NT2/D1 (cell line): Measurements from ENCODE around the gene FBXL20.

Experiments used
- YY1 ChIP-seq: IDR thresholded peaks from 2 replicates; pipeline ENCODE4 v1.6.1; 2011; ENCODE audit not compliant: insufficient read length, insufficient read depth
- ZNF274 ChIP-seq: IDR thresholded peaks from 2 replicates; pipeline ENCODE4 v1.6.1; 2011; ENCODE audit warnings: mild to moderate bottlenecking, low read depth, low read length

DNA sequence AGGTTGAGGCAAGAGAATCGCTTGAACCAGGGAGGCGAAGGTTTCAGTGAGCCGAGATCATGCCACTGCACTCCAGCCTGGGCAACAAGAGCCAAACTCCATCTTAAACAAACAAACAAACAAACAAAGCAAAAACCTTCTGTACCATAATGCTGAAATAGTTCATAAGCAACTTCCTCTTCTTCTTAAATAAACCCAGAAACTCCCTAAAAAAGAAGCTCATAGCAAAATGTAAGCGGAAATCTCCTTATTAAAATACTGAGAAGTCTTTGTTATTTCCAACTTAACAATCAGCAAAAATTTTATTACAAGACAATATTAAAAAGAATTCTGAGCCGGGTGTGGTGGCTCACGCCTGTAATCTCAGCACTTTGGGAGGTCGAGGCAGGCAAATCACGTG lies 82.8 kb downstream of the FBXL20 start:
- no peak for TF ChIP-seq ZNF274
- TF ChIP-seq YY1: no peak
